Vagina (tissue), 2 donors: ENCODE measurements around the gene ROR2.

ENCODE experiments used
- POLR2A ChIP-seq, 2 donors: fragments of 450-650 bp; IDR thresholded peaks; one replicate each; pipeline ENCODE4 v1.6.1; 2017; ENCODE audit warnings: antibody characterized with exemption in 2 of 2, mild to moderate bottlenecking in 2 of 2, moderate library complexity in 2 of 2
- TF ChIP-seq, protein P1 (sequence below), 3 experiments: fragments of 450-650 bp in 2 of 3; fragments of 200-600 bp in 1 of 3; sonication (generic) in 1 of 3; IDR thresholded peaks; one replicate each; pipeline ENCODE4 v1.5.1; 2017 to 2019; ENCODE audit warnings: antibody characterized with exemption in 3 of 3, mild to moderate bottlenecking in 2 of 3, moderate library complexity in 2 of 3

DNA sequence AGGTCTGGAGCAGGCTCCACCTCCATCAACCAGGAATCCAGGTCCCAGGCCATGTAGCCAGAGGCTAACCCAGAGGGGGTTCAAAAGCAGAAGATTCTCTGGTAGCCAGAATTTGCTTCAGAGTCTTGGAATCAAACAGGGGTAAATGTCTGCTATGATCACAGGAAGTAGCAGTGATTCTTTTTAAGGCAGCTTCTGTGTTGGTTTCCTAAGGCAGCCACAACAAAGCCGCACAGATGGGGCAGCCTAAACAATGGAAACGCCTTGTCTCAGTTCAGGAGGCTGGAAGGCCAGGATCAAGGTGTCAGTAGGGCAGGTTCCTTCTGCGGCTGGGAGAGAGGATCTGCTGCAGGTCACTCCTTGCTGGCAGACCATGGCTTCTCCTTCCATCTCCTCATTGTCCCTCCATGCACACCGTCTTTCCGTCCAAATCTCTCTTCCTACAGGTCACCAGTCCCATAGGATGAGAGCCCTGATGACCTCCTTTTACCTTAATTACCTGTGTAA lies 167.3 kb downstream of the ROR2 start:
- TF ChIP-seq POLR2A (IDR thresholded peaks at IDR 0.05): no peak
- TF ChIP-seq, protein P1, sequence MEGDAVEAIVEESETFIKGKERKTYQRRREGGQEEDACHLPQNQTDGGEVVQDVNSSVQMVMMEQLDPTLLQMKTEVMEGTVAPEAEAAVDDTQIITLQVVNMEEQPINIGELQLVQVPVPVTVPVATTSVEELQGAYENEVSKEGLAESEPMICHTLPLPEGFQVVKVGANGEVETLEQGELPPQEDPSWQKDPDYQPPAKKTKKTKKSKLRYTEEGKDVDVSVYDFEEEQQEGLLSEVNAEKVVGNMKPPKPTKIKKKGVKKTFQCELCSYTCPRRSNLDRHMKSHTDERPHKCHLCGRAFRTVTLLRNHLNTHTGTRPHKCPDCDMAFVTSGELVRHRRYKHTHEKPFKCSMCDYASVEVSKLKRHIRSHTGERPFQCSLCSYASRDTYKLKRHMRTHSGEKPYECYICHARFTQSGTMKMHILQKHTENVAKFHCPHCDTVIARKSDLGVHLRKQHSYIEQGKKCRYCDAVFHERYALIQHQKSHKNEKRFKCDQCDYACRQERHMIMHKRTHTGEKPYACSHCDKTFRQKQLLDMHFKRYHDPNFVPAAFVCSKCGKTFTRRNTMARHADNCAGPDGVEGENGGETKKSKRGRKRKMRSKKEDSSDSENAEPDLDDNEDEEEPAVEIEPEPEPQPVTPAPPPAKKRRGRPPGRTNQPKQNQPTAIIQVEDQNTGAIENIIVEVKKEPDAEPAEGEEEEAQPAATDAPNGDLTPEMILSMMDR (IDR thresholded peaks at IDR 0.05): no peak
